GM21528 (cell line): Measurements from ENCODE around the gene CTRB2.

Experiments used
- ATAC-seq: cut with Tn5 transposase; IDR thresholded peaks from one replicate; pipeline ENCODE4 v1.9.1; 2021; ENCODE audit warnings: mild to moderate bottlenecking, moderate library complexity; ENCODE audit not compliant: unreplicated experiment, low FRiP score

CTRB2 gene

DNA sequence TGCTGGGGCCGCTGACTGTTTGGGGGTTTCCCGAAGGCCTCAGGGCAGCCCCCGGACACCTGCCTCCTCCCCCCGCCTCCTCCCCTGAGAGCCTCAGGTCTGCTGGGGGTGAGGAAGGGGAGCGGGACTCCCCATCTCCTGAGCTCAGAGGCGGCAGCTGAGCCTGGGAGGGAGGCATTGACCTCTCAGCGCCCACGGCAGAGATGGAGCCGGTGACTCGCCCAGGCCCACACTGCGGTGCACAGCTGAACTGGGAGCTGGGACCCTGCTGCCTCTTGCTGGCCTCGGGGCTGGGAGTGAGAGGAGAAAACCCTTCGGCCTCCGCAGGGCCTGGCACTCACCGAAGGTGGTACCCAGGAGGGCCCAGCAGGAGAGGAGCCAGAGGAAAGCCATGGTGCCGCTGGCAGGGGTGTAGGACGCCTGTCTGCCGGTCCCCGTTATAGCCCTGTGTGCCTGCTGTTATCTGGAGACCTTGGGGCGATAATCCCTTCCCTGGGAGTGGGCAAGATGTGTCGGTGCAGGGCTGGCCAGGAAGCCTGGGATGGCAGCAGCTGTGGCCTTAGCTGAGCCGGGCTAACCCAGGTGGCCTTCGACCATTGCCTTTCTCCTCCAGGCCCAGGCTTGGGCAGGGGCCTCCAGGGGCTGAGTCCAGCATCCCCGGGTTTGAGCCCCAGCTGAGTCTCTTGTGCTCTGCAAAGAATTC, at the start of gene CTRB2:
Gene CTRB2, minus strand, starts transcription at position 413 of the 703 bp plus-strand sequence. Its CDS starts 20 bp downstream, at position 393.
- ATAC-seq = no peak

DNA sequence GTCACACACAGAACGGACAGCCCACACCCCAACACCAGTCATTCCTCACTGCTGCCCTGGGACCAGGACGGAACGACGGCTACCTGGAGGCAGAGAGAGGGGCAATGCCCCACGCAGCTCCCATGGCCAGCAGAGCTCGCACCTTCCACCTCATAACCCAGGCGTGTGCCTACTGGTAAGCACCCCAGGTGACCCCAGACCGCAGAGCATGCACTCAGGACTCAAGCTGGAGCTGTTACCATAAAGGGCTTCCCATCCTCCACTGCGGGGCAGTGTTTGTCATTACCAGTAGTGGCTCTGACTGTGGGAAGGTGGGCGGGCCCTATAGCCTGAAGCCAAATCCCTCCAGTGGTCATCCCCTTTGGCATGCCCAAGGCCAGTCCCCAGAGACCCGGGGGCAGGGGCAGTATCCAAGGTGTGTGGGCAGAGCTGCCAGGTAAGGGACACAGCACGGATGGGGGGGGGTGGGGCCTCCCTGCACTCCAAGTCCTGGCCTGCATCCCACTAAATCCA, 49.2 kb upstream of the CTRB2 start:
- no peak for ATAC-seq

GRCh38 chr16:75254359-75254837, 47.4 kb upstream of the CTRB2 start:
- no peak for ATAC-seq

DNA sequence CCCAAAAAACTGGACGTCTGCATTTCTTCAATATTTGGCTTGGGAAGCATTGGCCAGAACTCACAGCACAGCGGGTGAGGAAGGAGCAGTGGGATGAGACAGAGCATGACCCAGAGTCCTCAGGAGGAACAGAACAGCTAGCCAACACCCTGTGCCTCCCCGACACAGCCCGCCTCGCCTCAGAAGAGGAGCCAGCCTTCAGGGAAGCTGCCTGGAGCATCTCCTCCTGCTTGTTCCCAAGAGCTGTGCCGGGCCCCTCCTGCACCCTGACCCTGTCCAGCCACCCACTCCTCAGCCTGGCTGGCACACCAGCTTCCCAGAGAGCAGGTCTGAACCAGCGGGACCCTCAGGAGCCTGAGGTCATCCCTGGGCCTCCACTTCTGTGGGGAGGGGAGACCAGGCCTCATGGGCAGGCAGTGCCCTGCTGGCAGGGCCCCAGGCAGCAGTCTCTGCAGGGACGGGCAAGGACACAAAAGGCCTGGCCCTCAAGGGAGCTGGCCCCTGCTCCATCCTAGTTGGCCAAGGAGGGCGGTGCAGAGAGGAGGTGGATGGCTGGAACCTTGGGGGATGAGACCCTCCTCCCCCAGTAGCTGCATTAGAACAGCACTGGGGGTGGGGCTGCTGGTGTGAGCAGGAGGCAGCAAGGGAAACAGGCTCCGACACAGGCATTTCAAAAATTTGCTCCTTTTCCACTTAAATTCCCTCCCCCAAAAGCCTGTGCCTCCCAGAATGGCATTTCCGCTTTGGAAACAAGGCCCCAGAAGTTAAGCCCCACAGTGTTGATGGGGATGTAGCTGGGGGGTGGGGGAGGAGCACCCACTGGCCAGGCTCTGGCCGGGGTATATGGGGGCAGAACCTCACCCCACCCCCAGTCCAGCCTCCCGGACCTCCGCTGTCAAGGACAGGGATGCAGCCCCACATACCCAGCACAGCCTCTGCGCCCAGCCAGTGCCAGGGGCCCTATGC, 46.3 kb upstream of the CTRB2 start:
- no peak for ATAC-seq

DNA sequence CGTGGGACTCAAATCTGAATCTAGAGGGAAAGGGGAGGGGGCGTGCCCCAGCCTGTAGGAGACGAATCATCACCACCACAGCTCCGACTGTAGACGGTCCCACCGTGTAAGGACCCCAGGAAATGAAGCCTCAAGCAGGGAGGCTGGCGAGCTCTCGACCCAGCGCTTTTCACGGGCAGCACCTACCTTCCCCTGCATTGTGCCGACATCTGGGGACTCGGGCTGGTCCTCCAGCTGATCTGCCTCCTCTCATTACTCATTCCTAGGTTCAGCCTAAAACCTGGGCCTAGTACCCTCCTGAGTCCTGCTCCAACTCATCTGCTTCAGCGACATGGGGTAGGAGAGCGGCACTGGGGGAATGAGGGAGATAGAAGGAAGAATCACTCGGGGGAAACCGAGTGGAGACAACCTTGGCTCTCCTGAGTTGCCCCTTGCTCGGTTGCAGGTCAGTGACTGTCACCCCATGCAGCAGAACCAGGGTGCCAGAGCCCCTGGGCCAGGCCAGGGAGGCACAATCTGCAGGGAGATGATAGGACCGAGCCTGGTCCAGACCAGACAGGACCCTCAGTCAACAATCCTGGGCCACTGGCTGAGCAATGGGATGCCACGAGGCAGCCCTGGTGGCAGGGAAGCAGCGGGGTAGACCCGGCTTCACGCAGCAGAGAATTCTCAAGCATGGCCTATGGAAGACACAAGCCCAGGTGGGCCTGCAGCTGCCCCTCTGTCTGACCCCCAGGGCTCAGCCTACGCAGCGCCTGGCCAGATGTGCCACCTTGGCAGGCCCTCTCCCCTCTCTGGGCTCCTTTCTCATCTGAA, 45.3 kb upstream of the CTRB2 start:
- no peak for ATAC-seq

DNA sequence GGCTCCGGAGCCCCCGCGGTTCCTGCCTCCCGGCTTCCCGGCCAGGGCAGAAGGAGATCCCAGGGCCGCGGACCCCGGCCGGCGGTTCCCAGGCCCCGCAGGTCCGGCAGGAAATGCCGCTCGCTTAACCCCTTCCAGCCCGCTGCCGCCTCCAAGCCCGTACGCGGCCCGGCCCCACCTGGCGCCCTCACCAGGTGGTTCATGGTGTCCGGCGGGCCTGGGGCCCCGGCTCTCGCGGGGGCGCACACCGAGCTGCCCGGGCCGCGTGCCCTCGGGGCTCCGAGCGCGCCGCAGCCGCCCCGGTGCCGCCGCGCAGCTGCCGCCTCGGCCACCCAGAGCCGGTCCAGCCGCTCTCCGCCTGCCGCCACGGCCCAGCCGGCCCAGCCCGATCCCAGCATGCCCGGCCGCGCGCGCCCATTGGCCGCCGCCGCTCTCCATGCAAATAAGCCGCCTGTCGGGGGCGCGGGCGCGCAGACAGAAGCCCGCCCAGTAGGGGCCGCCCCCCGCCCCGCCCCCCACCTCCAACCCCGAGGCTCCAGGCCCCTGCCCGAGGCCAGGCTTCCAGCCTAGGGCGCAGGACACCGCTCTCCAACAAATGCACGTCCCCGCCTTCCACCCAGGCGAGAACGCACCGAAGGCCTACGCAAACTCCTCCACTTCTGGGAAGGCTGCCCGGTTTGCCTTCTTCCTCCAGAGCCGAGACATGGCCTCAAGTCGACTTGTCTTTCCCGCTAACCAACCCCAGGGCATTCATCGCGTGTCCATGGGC, 44.5 kb upstream of the CTRB2 start, which contains the start of gene BCAR1:
Gene BCAR1, minus strand, starts transcription at position 345 of the 769 bp plus-strand sequence. Its CDS starts 142 bp downstream, at position 203.
- ATAC-seq = peak; percentile 59

- peak; percentile 31 for ATAC-seq
Measured at GRCh38 chr16:75250809-75251279, 43.9 kb upstream of the CTRB2 start.

DNA sequence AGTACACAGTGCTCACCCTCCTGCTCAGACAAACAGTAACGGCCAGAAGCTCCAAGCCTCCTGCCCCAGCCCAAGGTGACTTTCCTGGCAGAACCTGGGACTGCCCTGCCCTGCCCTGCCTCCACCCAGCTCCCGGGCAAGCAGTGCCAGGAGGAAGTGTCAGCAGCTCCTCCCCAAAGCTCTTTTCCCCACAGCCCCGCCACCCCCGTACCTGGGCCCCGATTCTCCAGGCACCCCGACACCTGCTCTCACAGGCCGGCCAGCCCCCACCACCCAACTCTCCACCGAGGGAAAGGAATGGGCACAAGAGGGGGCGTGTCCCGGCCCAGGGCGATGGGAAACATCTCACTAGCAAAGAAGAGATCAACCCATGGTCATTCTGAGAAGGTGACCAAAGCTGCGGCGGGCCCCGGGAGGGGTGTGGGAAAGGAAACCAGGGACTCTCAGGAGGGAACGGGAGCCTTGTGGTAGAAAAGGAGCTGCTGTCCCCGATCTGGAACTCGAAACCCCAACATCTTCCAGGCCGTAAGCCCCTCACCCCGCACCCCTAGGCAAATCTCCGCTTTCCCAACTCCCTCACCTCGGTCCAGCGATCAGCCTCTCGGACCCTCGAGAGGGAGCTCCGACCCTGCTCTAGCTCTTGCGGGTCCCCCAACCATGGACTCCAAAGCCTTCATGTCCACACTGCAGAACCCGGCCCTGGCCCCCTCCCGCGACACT, 43.3 kb upstream of the CTRB2 start:
- no peak for ATAC-seq

DNA sequence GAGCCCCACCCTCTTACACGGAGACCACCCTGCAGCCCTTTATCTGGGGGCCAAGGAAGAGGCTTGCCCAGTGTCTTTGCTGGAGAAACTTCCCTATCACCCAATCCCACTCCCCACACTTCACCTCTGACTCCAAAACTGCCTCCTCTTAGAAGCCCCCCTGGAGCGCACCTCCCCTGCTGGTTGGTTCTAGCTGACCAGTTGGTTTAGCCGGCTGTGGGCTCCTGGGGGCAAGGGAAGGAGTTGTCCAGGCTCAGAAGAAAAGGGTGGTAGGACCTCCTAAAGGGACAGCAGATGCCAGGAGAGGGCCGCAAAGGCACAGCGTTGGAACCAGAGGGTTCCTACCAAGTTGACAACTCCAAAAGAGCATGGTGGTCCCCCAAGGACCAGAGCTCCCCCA, 42.5 kb upstream of the CTRB2 start:
- no peak for ATAC-seq

DNA sequence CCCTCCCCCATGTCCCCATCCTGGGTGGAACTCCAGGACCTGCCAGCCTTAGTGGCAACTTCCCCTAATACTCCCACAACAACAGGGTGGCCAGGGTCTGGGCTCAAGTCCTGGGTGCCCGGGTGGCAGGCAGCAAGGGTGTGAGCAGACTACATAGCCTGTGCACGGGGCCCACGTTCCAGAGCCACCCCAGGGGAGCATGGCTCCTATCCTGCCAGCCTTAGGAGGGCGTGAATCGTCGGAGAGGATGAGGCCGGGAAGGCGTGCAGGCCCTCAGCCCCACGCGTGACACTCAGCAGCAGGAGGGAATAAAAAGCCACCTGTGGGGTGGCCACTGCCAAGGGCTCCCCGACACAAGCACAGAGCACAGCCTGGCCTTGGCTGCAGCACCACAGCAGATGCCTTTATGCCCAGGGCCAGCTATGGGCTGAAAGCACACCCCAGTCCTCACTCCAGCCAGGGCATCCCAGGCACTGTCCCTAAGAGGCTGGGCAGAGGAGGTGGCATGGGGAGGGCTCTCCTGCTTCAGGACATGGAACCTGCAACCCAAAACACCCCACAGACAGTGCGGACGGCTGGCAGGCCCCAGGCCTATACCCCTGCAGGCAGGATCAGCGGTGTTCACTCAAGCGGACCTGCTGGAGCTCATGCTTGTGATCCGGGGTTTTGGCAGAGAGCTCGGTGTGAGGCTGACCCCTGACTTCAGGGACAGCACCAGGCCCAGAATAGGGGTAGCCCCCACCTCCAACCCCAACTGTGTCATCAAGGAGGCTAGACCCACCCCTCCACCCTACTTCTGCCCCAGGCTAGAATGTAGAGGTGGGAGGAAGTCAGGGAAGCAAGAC, 41.8 kb upstream of the CTRB2 start:
- no peak for ATAC-seq

GRCh38 chr16:75248142-75248535, 41.2 kb upstream of the CTRB2 start:
- ATAC-seq = no peak

DNA sequence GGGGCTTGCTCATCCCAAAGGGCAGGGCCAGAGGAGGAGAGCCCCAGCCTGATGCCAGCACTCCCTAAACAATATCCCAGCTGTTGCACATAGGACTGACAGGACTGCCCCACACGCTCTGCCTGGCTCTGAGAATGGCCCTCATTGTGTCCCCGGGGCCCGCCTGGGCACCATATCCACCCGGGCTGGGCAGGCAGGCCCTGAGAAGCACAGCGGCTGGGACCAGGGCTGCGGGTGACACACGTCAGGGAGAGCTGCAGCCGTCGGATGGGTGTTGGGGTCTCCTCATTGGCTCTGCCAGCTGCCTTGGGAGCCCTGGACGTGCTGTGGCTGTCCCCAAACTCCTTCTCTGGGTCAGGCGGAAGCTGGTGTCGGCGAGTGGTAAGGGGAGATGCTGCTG, 40.3 kb upstream of the CTRB2 start:
- ATAC-seq = no peak

DNA sequence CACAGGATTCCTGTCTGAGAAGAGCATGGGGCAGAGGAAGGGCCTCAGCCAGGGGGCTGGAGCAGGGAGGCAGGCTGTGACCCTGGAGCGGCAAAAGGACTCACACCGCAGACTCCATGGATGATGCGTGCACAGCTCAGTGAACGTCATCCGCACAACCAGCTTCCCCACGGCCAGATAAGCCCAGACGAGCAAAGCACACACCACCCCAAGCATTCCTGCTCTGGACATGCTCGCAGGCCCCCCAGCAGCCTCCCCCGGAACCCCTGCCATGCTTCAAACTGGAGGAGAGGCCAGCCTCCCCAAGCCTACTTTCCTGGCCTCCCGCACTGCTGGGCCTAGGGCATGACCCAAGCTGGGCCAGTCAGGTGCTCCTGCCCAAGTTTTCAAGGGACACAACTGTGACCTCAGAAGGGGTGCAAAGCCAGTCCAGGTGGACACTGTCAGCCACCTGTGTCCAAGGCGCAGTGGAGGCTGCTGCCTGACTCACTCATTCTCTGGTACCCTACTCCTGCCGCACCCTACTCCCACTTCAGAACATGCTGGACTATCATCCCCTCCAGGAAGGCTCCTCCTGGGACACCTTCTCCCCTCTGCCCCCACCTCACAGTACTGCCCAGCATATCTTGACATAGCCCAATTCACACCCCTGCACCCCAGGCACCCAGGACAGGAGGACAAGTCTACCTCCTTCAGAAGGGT, 39.7 kb upstream of the CTRB2 start:
- ATAC-seq = no peak

GRCh38 chr16:75244844-75245758, 38.1 kb upstream of the CTRB2 start:
- no peak for ATAC-seq

GRCh38 chr16:75244225-75244809, 37.4 kb upstream of the CTRB2 start:
- no peak for ATAC-seq

DNA sequence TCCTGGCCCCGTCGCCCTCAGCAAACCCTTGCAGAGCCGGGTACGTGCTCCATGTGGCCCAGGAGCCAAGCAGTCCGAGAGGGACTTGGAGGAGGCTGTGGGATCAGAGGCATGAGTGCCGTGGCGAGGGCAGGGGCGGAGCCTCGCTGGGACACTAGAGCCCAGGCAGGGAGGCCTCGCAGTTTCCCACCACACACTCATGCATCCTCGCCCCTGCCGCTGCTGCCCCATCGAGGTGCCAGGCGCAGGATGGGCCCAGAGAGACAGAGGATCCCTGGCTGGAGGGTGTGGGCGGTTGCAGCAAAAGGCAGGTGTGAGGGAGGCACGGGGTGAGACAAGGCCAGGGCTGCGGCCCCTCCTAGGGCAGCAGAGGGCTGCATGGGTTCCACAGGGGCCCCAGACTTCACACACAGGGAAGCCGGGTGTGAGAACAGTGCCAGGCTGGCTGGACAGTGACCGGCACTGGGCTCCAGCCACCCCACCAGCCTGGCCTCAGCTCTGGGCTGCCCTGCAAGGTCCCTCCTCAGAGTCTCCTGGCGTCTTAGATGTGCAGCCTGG, 36.8 kb upstream of the CTRB2 start:
- no peak for ATAC-seq
